ENCODE measurements around the gene HS1BP3.

HS1BP3 gene

DNA sequence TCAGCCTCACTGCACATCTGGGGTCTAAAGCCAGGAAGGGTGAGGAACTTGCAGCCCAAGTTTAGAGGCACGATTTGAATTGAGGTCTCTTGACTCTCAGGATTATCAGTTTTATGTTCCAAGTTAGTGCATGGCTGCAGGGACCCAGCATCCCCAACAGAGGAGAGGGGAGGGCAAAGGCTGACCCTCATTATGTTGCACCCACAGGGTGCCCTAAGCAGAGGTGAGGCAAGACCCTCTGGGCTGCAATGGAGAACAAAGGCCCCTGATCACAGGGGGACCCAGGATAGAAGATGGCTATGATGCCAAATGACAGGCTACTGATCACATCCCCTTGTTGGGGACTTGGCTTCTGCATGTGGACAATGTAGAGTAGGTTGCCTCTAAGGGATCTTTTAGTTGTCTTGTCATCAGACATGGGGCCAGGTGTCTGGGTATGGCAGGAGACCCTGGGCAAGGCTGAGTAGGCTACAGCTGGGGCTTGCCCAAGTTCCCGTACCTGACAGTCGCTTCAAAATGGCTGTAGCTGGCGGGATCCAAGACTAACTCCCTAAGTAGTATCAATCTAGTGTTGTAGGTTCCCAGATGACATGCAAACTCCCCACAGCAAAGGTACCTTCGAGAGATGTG, 11.5 kb upstream of the HS1BP3 start:
- Histone ChIP-seq H3K9ac (ENCODE audit: low read depth, low read length) (no peak overlapping the region), H3K4me1 (ENCODE audit: insufficient read depth, low read length) (no peaks in the 10 kb centered on the region; the same call in 1 of the 2 replicates), H3K9me3 (ENCODE audit: control insufficient read depth, insufficient read depth, low read length) (no peaks in the 10 kb centered on the region), H3K36me3 (ENCODE audit: insufficient read depth, low read length) (no peaks in the 10 kb centered on the region)

DNA sequence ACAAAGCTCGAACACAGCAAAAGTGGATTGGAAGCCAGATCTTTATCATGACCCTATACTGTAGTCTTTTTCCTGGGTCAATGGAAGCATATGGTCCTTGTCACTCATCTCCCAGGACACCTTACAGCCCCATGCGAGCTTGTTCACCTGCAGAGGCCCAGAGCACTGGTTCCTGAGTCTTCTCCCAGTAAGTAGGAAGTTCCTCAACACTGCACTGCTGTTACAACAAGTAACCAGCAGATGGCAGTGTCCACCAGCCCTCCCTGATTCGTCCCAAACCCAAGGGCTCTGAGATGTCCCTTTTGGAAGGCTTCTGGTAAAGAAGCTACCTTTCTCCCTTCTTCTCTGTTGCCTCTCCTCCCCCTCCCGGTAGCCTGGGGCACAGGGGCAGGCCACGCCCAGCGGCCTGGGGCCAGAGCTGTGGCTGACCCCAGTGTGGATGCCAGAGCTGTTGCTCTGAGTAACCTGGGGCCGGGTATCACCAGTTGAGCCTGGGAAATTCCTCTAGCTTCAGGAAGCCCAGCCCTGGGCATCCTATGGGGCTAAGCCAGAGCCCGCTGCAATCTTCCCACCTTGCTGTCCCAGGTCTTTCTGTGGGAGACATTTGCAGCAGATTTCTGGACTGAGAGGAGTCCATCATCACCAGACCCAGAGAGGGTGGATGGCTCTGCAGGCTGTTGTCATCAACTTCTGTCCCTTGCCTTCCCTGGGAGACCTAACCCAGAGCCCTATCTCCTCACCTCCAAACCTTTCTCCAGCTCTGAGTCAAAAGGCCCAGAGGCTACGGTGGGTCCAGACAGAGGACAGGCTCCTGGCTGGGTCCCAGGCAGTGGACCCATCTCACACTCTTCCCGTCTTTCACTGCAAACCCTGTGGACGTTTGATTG, 10.8 kb upstream of the HS1BP3 start:
- H3K36me3 ChIP-seq (ENCODE audit: insufficient read depth, low read length), result no peaks in the 10 kb centered on the region
- H3K9me3 ChIP-seq (ENCODE audit: control insufficient read depth, insufficient read depth, low read length), result no peaks in the 10 kb centered on the region
- no peak overlapping the region for H3K9ac ChIP-seq (ENCODE audit: low read depth, low read length)
- H3K4me1 ChIP-seq (ENCODE audit: insufficient read depth, low read length), result no peaks in the 10 kb centered on the region; the same call in 1 of the 2 replicates

DNA sequence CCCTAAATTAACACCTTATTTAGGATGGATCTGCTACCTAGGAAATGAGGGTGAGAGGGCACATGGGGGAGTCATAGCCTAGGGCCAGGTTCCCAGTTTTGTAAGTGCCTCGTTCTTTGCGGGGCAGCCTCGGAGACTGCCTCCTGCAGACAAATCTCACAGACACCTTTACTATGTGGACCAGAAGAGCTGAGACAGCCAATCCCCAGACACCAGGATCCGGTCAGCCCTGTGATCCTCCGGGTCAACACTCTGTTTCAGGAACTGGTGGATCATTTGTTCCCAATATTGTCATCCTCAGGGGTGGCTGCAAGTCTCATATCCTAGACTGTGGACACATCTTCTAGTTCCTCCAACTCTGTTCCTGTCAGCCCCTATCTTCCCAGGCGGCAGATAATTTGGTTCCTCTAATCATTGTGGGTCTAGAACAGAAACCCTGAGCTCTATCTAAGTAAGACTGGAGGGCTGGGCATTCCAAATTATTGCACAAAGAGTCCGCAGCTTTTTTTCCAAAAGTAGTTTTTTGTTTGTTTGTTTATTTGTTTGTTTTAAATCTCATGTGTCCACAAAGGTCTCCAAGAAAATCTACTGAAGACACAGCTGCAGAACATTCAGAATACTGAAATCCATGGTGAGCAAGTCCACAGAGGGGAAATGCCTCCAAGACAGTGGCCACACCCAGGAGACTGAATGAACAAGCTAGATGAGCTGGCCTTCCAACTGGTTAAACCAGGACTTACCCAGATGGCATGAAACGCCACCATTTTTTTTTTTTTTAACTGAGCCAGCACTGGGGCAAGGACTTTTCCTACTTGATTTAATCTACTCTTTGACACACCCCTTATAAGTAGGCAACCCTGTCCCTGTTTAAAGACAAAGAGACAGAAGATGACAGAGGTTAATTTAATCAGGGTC, 9.9 kb upstream of the HS1BP3 start:
- H3K36me3 ChIP-seq (ENCODE audit: insufficient read depth, low read length), result no peaks in the 10 kb centered on the region
- no peaks in the 10 kb centered on the region for H3K9me3 ChIP-seq (ENCODE audit: control insufficient read depth, insufficient read depth, low read length)
- no peaks in the 10 kb centered on the region; the same call in 1 of the 2 replicates for H3K4me1 ChIP-seq (ENCODE audit: insufficient read depth, low read length)
- no peak overlapping the region for H3K9ac ChIP-seq (ENCODE audit: low read depth, low read length)

DNA sequence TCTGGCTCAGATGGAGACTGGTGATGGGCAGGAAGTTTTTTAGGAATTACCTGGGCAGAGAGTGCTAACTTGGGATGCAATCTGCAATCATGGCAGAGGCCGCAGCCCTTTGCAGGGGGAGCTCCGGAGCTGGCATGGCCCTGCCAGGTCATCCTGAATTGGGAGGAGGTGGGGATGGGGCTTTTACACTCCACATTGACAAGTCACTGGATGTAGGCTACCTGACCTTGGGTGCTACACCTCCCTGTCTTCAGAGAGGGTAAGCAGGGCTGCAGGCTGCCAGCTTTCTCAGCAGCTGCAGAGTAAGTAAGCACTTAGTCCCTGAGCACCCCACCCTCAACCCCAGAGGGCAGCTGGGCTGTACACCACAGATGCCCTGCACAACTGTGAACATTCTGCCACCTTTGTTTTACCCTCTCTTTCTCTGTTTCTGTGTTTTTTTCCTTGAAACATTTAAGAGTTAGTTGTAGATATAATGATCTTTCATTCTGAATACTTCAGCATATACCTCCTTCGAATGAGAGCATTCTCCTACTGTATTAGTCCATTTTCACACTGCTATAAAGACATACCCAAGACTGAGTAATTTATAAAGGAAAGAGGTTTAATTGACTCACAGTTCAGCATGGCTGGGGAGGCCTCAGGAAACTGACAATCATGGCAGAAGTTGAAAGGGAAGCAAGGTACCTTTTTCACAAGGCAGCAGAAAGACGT, 6.8 kb upstream of the HS1BP3 start:
- no peak overlapping the region for H3K9ac ChIP-seq (ENCODE audit: low read depth, low read length)
- no peaks in the 10 kb centered on the region for H3K9me3 ChIP-seq (ENCODE audit: control insufficient read depth, insufficient read depth, low read length)

DNA sequence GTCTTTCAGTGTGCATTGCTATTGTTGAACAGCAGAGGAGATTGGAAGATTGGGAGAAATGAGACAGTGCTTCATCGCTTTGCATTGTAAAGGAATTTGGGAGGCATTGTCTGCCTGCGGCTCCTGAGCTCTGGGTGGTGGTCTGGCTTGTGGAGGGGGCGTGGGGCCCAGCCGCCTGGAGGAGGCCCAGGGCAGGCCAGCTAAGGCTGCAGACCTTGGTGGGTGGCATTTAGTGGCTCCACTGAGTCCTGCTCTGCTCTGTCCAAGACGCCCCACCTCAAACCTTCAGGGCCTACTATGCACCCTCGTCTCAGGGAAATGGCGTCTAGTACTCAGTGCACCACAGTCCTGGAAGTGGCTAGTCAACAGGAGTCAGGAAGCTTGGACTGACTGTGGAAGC, 5.7 kb upstream of the HS1BP3 start:
- Histone ChIP-seq H3K9ac (ENCODE audit: low read depth, low read length) (no peak overlapping the region), H3K4me1 (ENCODE audit: insufficient read depth, low read length) (no peaks in the 10 kb centered on the region), H3K9me3 (ENCODE audit: control insufficient read depth, insufficient read depth, low read length) (no peaks in the 10 kb centered on the region; the same call in 1 of the 2 replicates), H3K36me3 (ENCODE audit: insufficient read depth, low read length) (no peaks in the 10 kb centered on the region)

More for the DNA sequence above, 6.8 kb upstream of the HS1BP3 start:
- no peaks in the 10 kb centered on the region; the same call in 1 of the 2 replicates for H3K4me1 ChIP-seq (ENCODE audit: insufficient read depth, low read length)
- no peaks in the 10 kb centered on the region for H3K36me3 ChIP-seq (ENCODE audit: insufficient read depth, low read length)

DNA sequence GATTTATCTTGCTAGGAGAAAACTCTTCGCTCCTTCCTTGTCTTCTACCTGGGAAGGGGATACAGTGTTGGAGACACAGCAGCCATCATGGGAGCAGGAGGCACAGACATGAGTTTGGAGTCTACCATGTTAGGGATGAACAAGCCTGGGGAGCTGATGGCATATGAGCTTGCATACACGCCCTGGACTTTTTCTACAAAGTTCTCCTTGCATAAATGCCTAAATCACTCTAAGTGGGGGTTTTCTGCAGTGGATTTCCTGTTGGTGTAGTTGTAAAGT, 3.6 kb upstream of the HS1BP3 start:
- H3K9ac ChIP-seq (ENCODE audit: low read depth, low read length), result no peak overlapping the region

DNA sequence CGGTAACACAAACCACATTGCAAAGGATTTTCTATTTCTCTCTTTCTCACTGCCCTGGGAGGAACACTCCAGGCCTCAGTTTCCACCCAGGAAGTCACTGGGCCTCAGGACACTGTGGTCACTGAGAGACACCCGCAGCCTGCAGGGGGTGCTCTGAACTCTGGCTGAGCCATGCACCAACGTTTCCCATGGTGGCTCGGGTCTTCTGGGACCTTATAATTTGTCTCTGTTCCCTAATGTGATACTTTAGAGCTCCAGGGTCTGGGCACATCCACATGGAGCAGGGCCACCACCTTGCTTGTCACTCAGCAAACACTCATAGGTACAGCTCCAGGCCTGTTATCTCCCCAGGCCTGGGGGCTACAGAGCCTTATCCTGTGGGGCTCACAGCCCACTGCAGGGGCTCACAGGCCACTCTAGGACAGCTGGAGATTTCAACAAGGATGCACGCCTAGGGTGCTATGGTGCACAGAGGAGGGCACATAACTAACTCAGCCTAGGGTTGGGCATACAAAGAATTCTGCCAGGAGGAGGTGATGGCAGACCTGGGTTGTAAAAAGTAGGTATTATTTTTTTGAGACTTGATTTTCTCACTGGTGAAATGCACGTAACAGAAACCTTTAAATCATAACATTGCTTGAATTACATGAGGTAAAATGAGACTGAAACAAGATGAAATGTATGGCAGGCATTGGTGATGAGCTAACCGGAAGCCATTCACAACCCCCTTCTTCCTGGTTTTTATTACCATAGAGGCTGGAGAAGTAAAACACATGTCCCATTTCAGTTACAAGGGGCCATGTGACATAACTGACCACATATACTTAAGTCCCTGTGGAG, 3.0 kb upstream of the HS1BP3 start:
- Histone ChIP-seq H3K4me1 (ENCODE audit: insufficient read depth, low read length) (no peaks in the 10 kb centered on the region), H3K9ac (ENCODE audit: low read depth, low read length) (no peak overlapping the region), H3K9me3 (ENCODE audit: control insufficient read depth, insufficient read depth, low read length) (no peaks in the 10 kb centered on the region; the same call in 1 of the 2 replicates), H3K36me3 (ENCODE audit: insufficient read depth, low read length) (no peaks in the 10 kb centered on the region)

More for the DNA sequence above, 3.6 kb upstream of the HS1BP3 start:
- H3K4me1 ChIP-seq (ENCODE audit: insufficient read depth, low read length), result no peaks in the 10 kb centered on the region
- H3K9me3 ChIP-seq (ENCODE audit: control insufficient read depth, insufficient read depth, low read length), result no peaks in the 10 kb centered on the region; the same call in 1 of the 2 replicates
- no peaks in the 10 kb centered on the region for H3K36me3 ChIP-seq (ENCODE audit: insufficient read depth, low read length)

DNA sequence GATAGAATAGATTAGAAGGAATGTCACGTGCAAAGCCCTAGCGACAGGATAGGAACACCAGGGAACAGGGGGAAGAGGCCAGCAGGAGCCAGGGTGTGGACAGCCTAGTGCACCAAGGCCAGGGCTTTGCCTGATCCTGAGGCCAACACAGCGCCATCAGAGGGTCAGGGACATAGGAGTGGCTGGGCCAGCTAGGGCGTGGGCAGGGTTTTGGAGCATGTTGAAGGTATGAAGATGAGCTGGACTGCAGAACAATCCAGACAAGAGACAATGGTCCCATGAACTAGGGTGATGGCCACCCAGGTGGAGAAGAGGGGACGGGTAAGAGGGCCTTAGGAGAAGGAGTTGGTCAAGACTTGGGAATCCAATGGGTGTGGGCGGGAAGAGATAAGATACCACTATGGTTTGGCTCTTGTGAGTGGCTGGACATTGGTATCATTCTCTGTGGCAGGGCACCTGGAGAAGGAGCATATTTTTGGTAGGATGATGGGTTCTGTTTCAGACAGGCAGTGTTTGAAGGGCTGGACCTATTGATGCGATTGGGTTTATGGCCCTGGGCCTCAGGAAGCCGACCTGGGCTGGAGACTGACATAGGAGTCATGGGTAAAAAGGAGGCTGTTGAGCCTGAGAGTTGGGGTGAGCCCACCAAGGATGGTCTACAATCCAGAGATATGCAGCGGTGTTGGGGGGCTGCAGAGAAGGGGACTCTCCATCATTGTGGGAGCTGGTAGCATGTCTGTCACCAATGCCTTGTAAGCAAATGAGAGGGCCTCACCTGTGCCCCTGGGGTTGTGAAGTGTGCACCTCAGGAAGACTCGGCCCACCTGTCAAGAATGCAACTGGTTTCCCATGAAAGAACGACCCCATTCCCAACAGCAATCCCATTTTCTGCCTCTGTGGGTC, 2.0 kb upstream of the HS1BP3 start:
- Histone ChIP-seq H3K4me1 (ENCODE audit: insufficient read depth, low read length) (no peaks in the 10 kb centered on the region), H3K9ac (ENCODE audit: low read depth, low read length) (no peak overlapping the region), H3K9me3 (ENCODE audit: control insufficient read depth, insufficient read depth, low read length) (no peaks in the 10 kb centered on the region; the same call in 1 of the 2 replicates), H3K36me3 (ENCODE audit: insufficient read depth, low read length) (no peaks in the 10 kb centered on the region)

DNA sequence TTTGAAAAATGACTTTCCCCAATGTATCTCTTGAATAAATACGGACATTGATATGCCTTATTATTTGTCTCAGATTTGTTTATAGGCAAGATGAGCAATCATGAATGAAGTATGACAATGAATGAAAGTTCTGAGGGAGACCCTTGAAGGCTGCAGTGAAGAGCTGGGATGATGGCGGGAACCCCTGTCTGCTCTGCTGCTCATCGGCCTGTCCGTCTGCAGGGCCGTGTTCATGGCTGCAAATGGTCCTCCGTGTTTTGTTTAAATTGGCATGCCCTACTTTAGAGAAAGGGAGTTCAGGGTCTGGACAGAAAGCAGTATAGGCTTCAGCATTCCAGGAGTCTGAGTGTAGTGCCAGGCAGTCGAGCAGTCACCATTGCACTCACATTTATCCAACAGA, 1.2 kb upstream of the HS1BP3 start:
- no peak overlapping the region for H3K9ac ChIP-seq (ENCODE audit: low read depth, low read length)
- no peaks in the 10 kb centered on the region for H3K36me3 ChIP-seq (ENCODE audit: insufficient read depth, low read length)
- H3K4me1 ChIP-seq (ENCODE audit: insufficient read depth, low read length), result no peaks in the 10 kb centered on the region
- H3K9me3 ChIP-seq (ENCODE audit: control insufficient read depth, insufficient read depth, low read length), result no peaks in the 10 kb centered on the region; the same call in 1 of the 2 replicates

DNA sequence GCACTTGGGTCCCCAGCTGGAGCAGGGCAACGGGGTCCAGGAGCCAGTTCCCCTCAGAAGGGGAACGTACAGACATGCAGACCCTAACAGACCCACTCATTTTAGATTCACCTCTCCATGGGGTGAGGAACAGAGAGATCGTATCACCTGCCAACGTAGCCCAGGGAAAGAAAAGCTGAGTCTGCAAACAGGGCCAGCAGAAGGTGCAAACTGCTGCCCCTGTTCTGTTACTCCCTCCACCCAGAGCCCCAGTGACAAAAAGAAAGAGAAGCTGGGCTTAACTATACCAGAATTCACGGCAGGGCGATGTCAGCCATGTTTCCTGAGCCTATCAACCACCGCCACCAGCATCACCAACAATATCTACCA, 817 bp upstream of the HS1BP3 start:
- Histone ChIP-seq H3K9me3 (ENCODE audit: control insufficient read depth, insufficient read depth, low read length) (no peaks in the 10 kb centered on the region; the same call in 1 of the 2 replicates), H3K9ac (ENCODE audit: low read depth, low read length) (peak overlapping the region; percentile 86), H3K4me1 (ENCODE audit: insufficient read depth, low read length) (no peaks in the 10 kb centered on the region), H3K36me3 (ENCODE audit: insufficient read depth, low read length) (no peaks in the 10 kb centered on the region)

DNA sequence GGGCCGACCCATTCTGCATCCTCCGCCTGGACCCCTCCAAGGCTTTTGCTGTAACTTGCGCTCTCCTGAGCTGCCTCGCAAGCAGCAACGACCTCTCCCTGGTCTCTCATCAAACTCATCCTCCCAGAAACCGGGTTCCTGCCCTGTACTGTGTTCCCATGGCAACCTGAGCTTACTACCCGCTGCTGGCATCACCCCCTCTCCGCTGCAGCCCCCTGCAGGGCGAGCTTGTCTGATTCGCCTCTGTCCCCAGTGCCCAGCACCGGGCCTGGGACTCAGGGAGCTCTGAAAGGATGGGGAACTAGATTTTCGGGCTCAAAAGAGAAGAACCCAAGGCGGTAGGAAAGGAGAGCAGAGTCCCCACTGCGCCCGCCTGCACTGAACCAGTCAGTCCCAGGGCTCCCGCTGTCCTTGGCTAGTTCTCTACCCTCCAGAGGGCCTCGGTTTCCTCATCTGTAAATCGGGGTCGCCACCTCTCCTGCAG, 463 bp downstream of the HS1BP3 start:
- no peaks in the 10 kb centered on the region; the same call in 1 of the 2 replicates for H3K9me3 ChIP-seq (ENCODE audit: control insufficient read depth, insufficient read depth, low read length)
- no peaks in the 10 kb centered on the region for H3K4me1 ChIP-seq (ENCODE audit: insufficient read depth, low read length)
- H3K9ac ChIP-seq (ENCODE audit: low read depth, low read length), result peak overlapping the region; percentile 86
- H3K36me3 ChIP-seq (ENCODE audit: insufficient read depth, low read length), result no peaks in the 10 kb centered on the region

DNA sequence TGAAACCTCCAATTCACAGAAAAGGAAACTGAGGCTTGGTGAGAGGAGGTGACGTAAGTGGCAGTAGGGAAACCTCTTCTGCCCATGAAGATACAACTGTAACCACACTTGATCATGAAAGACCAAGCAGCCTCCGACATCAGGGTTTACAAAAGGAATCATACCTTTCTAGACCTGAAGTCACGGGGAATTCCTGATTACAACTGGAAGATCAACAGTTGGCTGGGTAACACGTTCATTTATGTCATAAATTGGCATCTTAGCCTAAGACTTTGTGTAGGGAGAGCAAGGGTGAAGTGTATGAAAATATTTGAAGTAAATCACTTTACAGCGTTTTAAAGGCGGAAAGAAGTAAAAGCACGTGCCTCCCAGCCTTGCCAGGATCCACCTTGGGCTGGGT, 922 bp downstream of the HS1BP3 start:
- Histone ChIP-seq H3K4me1 (ENCODE audit: insufficient read depth, low read length) (no peaks in the 10 kb centered on the region), H3K9me3 (ENCODE audit: control insufficient read depth, insufficient read depth, low read length) (no peaks in the 10 kb centered on the region; the same call in 1 of the 2 replicates), H3K9ac (ENCODE audit: low read depth, low read length) (peak overlapping the region; percentile 86)

More for the DNA sequence above, 922 bp downstream of the HS1BP3 start:
- H3K36me3 ChIP-seq (ENCODE audit: insufficient read depth, low read length), result no peaks in the 10 kb centered on the region

Measured in ES-I3 (cell line).